ENCODE data around the gene EXOC3L2. TPM values are rescaled to one million over a fixed set of nuclear protein-coding genes. Genes with fewer than 3 reads are reported as not detected.

EXOC3L2 gene
- total and polyA plus RNA-seq, 9 donors = 0.63 to 3.2 (median 1.2) TPM; not detected in 1

DNA sequence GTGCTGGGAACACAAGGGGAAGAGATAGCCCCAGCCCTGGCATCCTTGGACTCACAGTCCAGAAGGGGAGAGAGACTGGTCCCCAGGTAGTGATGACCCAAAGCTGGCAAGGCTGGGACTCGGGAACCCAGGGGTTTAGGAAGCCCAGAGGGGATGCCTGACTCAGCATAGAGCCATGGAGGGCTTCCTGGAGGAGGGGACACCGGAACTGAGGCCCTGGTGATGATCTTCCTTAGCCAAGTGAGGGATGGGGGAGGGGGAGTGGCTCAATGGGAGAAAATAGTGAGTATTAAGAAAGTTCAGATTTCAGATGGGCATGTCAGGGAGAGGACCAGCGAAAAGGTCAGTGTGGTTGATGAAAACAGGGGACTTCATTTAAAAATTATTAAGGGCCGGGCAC is 26.8 kb downstream of the EXOC3L2 start:
- intact Hi-C loops (cut with DNase I) = no loop called here
- H3K9me3 ChIP-seq = no peaks in the 10 kb centered on the region
- no peak for DNase-seq
- H3K27ac ChIP-seq = no peak overlapping the region
- H3K27me3 ChIP-seq = no peaks in the 10 kb centered on the region
- no peaks in the 10 kb centered on the region for H3K4me1 ChIP-seq (ENCODE audit: insufficient read depth)
- TF ChIP-seq POLR2A (IDR thresholded peaks at IDR 0.05) = no peak
- no peak for TF ChIP-seq CTCF (IDR thresholded peaks at IDR 0.05)
- no peak for TF ChIP-seq EP300 (IDR thresholded peaks at IDR 0.05)
- WGBS, 3 donors = 48 to 65% (median 62%) methylated on average over 4 of the region's 4 CpGs
- H3K4me3 ChIP-seq = no peak overlapping the region
- no peaks in the 10 kb centered on the region for H3K36me3 ChIP-seq

- Histone ChIP-seq H3K9me3 (no peaks in the 10 kb centered on the region), H3K4me1 (ENCODE audit: insufficient read depth) (no peaks in the 10 kb centered on the region), H3K4me3 (no peak overlapping the region), H3K27me3 (no peaks in the 10 kb centered on the region), H3K27ac (no peak overlapping the region), H3K36me3 (no peaks in the 10 kb centered on the region)
- WGBS, 3 donors = 39 to 43% (median 41%) methylated on average over 14 of the region's 14 CpGs
- DNase-seq = no peak
- no peak for TF ChIP-seq EP300 (IDR thresholded peaks at IDR 0.05)
- no peak for TF ChIP-seq CTCF (IDR thresholded peaks at IDR 0.05)
- TF ChIP-seq POLR2A (IDR thresholded peaks at IDR 0.05) = no peak
- intact Hi-C loops (cut with DNase I) = no loop called here
These were observed 27.3 kb downstream of the EXOC3L2 start for GRCh38 chr19:45217957-45218334.

DNA sequence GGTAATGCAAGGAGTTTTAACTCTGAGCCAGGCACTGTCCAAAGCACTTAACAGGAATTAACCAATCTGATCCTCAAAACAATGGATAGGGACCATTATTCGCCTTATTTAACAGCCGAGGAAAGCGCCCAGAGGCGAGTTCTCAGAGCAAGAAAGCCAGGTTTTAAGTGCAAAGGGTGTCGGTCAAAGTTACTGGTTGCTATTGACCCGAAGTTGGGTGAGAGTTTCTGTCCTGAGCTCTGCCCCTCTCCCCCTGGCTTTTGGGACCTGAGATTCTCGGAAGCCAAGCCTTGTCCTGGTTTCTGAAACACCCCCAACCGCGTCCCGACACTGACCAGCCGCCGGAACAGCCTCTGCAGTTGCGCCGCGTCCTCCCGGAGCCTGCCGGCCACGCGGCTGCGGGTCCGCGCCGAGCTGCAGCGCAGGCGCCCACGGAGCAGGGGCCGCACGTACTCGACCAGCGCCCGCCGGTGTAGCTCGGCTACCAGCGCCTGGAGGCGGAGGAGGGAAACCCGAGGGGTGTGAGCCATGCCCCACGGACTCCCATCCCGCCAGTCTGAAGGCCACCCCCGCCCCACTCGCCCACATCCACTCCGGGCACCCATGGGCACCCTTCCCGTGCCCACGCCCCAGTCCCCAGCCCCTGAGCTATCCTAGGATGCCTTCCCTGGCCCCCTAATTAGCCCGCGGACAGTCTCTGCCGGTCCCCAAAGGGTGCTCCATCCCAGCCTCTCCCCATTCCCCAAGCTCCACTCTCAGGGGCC is 27.8 kb downstream of the EXOC3L2 start:
- no peak for DNase-seq
- Histone ChIP-seq H3K27ac (no peak overlapping the region), H3K36me3 (no peaks in the 10 kb centered on the region), H3K9me3 (no peaks in the 10 kb centered on the region), H3K27me3 (no peaks in the 10 kb centered on the region), H3K4me1 (ENCODE audit: insufficient read depth) (no peaks in the 10 kb centered on the region), H3K4me3 (no peak overlapping the region)
- intact Hi-C loops (cut with DNase I) = no loop called here
- WGBS, 3 donors = 10 to 27% (median 19%) methylated on average over 31 to 46 of the region's 46 CpGs
- TF ChIP-seq CTCF (IDR thresholded peaks at IDR 0.05) = no peak
- TF ChIP-seq POLR2A (IDR thresholded peaks at IDR 0.05) = no peak
- TF ChIP-seq EP300 (IDR thresholded peaks at IDR 0.05) = no peak

- TF ChIP-seq POLR2A (IDR thresholded peaks at IDR 0.05) (no peak), EP300 (IDR thresholded peaks at IDR 0.05) (no peak)
- no peaks in the 10 kb centered on the region for H3K27me3 ChIP-seq
- intact Hi-C loops (cut with DNase I) = no loop called here
- H3K4me1 ChIP-seq (ENCODE audit: insufficient read depth) = no peaks in the 10 kb centered on the region
- no peaks in the 10 kb centered on the region for H3K9me3 ChIP-seq
- no peaks in the 10 kb centered on the region for H3K36me3 ChIP-seq
- 54 to 61% (median 59%) methylated on average over 6 of the region's 6 CpGs for WGBS, 3 donors
- DNase-seq = no peak
- no peak overlapping the region for H3K27ac ChIP-seq
- no peak overlapping the region for H3K4me3 ChIP-seq
These were observed 28.5 kb downstream of the EXOC3L2 start for GRCh38 chr19:45216667-45217066.

- H3K9me3 ChIP-seq = no peaks in the 10 kb centered on the region
- H3K36me3 ChIP-seq = no peaks in the 10 kb centered on the region
- H3K27ac ChIP-seq = no peak overlapping the region
- TF ChIP-seq EP300 (IDR thresholded peaks at IDR 0.05) = no peak
- TF ChIP-seq POLR2A (IDR thresholded peaks at IDR 0.05) = no peak
- H3K4me3 ChIP-seq = no peak overlapping the region
- 31 to 43% (median 36%) methylated on average over 35 of the region's 35 CpGs for WGBS, 3 donors
- no peaks in the 10 kb centered on the region for H3K27me3 ChIP-seq
- intact Hi-C loops (cut with DNase I) = no loop called here
- no peak for DNase-seq
- no peaks in the 10 kb centered on the region for H3K4me1 ChIP-seq (ENCODE audit: insufficient read depth)
These were observed 29.6 kb downstream of the EXOC3L2 start for GRCh38 chr19:45215391-45216191.
